Left lung (tissue), 10 donors: ENCODE measurements around the gene MATN1. TPM values are rescaled to one million over a fixed set of nuclear protein-coding genes. Genes with fewer than 3 reads are reported as not detected.

Experiments used
- ATAC-seq: fragments of 200-7000 bp; cut with Tn5 transposase; one replicate; pipeline ENCODE4 v1.9.1; 2020; ENCODE audit warnings: moderate library complexity
- DNase-seq, 4 donors: peaks; one replicate each; pipeline ENCODE4 v3.0.0-alpha.2; 2013 to 2020
- H3K27ac ChIP-seq, 2 donors: fragments of 200-600 bp; sonication (generic) in 1 of 2; one replicate each; pipeline versions ENCODE4 v1.5.0 to v1.8.0; 2020 to 2021
- H3K27me3 ChIP-seq, 2 donors: fragments of 200-600 bp; sonication (generic) in 1 of 2; one replicate each; pipeline versions ENCODE4 v1.5.0 to v1.8.0; 2020 to 2021
- H3K36me3 ChIP-seq, 2 donors: fragments of 200-600 bp; sonication (generic) in 1 of 2; one replicate each; pipeline versions ENCODE4 v1.5.0 to v1.8.0; 2020 to 2021
- H3K4me1 ChIP-seq, 2 donors: fragments of 200-600 bp; one replicate each; pipeline ENCODE4 v1.8.0; 2021
- H3K4me3 ChIP-seq, 2 donors: fragments of 200-600 bp; sonication (generic) in 1 of 2; one replicate each; pipeline versions ENCODE4 v1.5.0 to v1.8.0; 2020 to 2021; ENCODE audit warnings: mild to moderate bottlenecking in 1 of 2
- H3K9me3 ChIP-seq, 2 donors: fragments of 200-600 bp; sonication (generic) in 1 of 2; one replicate each; pipeline versions ENCODE4 v1.5.0 to v1.8.0; 2020 to 2021
- CTCF ChIP-seq, 2 donors: fragments of 200-600 bp; sonication (generic) in 1 of 2; IDR thresholded peaks; one replicate each; pipeline versions ENCODE4 v1.5.0 to v1.8.0; 2021; ENCODE audit warnings: antibody characterized with exemption in 2 of 2
- intact Hi-C, 2 donors: fragments of 100-400 bp; cut with DNase I; formaldehyde crosslinking; loops; one replicate each; pipeline versions ENCODE4 v1.11.2 to v1.14.2; 2022
- microRNA-seq, 2 donors: library from miRNA; unstranded; fragments of <30 nt; microRNA quantifications; one replicate each; pipeline ENCODE4, GENCODE V29; 2019
- polyA plus RNA-seq, 6 donors: library from polyadenylated mRNA; unstranded; fragments of 120-200 nt; gene quantifications; one replicate each; pipeline ENCODE4 v1.2.1, GENCODE V29; 2013; ENCODE audit not compliant: insufficient read length in 6 of 6
- total RNA-seq, 2 donors: library from RNA; stranded (reverse); fragmentation: NEBNext Ultra II Directional; extraction: Animal tissue kit (Norgen Biotek cat#: 25700); gene quantifications; one replicate each; pipeline ENCODE4 v1.2.1, GENCODE V29; 2021
- donor health status: DM: no; HTN: yes; CAD: no.
- donor health status: DM: no; HTN: no; CAD: no.

Gene MATN1
- total and polyA plus RNA-seq, 8 donors = 0.08 to 1.1 (median 0.43) TPM; not detected in 1

GRCh38 chr1:30661311-30661710 is 62.1 kb downstream of the MATN1 start:
- ATAC-seq (no peak), DNase-seq (no peak)
- no peak for TF ChIP-seq CTCF (IDR thresholded peaks at IDR 0.05)
- Histone ChIP-seq H3K36me3 (no peaks in the 10 kb centered on the region), H3K9me3 (no peaks in the 10 kb centered on the region), H3K4me1 (no peaks in the 10 kb centered on the region), H3K27me3 (peaks cover 0 to 42% of the 10 kb centered on the region in 2 donors), H3K27ac (no peak overlapping the region), H3K4me3 (no peak overlapping the region)
- intact Hi-C loops = no loop called here

Small RNAs within 50 kb of the gene (microRNA-seq; reads per million reads assigned to microRNA genes)
- 0 reads per million in 2 donors for gene MIR4420

Other genes with a start within 250 kb of the MATN1 start
- gene LAPTM5, start 34.2 kb upstream of the MATN1 start, total RNA-seq = 100 to 1,000 TPM; 185 to 513 TPM
- gene LAPTM5, start 34.2 kb upstream of the MATN1 start, polyA plus RNA-seq = 10 to 100 TPM; 23.0 to 30.0 (median 28.1) TPM
- 10 to 100 TPM; 48.2 to 65.2 TPM for gene SDC3, start 185.2 kb upstream of the MATN1 start, total RNA-seq
- gene SDC3, start 185.2 kb upstream of the MATN1 start, polyA plus RNA-seq = 10 to 100 TPM; 29.8 to 50.5 (median 42.7) TPM